ENCODE data around the gene DFFA.
A peak's percentile ranks its signal among the peaks of the same experiment; 100 is the strongest.
"Not testable (repeated sequence)": the region's sequence is repeated elsewhere in the genome, so short reads cannot be mapped to it uniquely, and the experiment has no call there.

DFFA gene

GRCh38 chr1:10504249-10504648, 31.9 kb upstream of the DFFA start:
- DNase-seq (ENCODE audit: low spot score), result no peak

DNA sequence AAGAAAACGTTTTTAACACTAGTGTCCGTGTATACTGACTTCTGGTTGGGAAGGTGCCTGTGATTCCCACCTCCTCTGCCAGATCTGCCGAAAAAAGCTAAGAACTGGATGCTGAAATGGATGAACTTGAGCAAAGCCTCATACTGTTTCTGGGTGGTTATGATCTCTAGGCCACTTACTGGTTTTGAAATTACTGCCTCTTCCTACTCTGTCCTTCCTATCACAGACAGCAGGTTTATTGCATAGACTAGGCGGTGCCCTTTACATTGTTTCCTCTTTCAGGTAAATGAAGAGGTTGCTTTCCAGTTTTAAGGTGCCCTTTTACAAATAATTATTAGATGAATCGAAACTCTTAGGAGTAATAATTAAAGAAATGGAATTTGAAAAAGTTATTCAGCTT, 29.9 kb upstream of the DFFA start:
- no peak for DNase-seq (ENCODE audit: low spot score)

- DNase-seq (ENCODE audit: low spot score), result no peak
These were observed 25.9 kb upstream of the DFFA start for GRCh38 chr1:10498231-10498630.

- DNase-seq (ENCODE audit: low spot score), result no peak
These were observed 24.8 kb upstream of the DFFA start for GRCh38 chr1:10497109-10497508.

DNA sequence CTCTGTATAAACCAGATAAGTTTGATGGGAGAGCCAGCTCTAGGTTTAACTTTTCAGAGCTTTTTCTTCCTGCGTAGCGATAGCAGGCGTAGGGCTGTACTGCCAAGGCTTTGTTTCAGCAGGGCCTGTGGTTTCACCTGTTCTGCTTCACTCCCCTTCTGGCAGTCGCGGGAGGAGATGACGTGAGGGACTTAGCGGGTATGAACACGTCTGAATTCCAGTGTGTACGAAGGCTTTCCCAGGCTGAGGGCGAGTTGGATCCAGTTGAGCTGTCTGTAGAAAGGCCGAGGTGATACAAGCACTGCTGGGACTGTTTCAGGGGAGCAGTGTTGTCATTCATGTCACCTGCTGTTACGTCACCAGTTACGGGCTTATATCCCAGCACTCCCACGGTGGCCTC, 23.6 kb upstream of the DFFA start:
- DNase-seq (ENCODE audit: low spot score), result no peak

GRCh38 chr1:10495475-10495817, 23.1 kb upstream of the DFFA start:
- DNase-seq (ENCODE audit: low spot score), result no peak

- DNase-seq (ENCODE audit: low spot score), result peak; percentile 75
These were observed 22.6 kb upstream of the DFFA start for GRCh38 chr1:10494754-10495474.

DNA sequence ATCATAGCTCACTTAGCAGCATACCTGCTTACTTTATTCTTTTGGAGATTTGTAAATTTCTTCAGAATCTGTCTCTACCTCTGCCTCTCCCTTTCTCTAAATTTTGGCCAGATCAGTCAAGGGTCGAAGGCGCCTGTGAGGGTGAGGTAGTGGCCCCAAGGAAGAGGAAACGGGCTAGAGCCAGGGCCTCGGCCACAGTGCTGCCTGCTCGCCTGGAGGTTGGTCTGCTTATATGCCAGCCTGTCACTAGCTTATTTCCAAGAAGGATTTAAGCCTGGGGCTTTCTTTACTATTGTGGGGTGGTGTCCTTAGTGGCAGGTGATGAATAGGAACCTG, 22.1 kb upstream of the DFFA start:
- no peak for DNase-seq (ENCODE audit: low spot score)

- no peak for DNase-seq (ENCODE audit: low spot score)
These were observed 18.1 kb upstream of the DFFA start for GRCh38 chr1:10490286-10490970.

DNA sequence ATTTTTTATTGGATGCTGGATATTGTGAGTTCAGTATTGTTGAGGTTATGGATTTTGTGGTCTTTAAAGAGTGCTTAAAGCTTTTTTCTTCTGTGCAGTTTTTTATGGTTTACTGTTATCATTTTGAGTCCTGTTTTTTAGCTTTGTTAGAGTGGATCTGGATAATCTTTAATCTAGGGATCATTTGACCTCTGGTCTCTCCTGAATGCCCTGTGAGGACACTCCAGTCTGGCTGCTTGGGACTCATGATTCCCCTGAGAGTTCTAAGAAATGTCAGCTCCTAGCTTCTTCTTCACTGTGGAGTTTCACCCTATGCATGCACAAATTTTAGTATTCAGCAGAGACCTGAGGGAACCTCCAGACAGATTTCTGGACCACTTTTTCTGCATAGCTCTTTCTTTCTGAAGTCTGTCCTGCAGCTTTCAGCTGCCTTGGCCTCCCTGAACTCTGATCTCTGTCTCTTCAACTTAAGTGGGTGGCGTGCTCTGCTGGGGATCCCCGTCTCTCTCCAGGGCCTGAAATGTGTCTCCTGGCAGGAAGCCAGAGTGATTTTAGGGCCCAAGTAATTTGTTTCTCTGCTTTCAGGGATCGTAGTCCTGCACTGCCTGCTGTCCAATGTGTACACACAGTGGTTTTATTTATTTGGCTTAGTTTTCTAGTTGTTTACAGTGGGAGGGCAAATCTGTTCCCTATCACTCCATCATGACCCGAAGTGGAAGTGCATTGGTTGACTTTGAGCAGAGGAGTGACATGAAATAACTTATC, 17.1 kb upstream of the DFFA start:
- DNase-seq (ENCODE audit: low spot score), result no peak

DNA sequence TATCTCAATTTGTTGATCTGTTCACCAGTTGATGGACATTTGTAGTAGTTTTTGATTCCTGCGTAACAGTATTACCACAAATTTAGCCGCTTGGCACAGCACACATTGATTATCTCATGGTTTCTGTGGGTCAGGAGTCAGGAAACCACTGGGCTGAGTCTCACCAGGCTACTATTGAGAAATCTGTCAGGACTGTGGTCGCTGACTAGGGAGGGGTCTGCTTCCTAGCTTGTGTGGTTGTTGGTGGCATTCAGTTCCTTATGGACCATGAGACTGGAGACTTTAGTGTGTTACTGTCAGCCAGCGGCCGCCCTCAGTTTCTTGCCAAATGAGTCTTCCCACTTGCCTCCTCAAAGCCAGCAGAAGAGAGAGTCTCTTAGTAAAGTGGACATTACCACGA, 12.2 kb upstream of the DFFA start:
- DNase-seq (ENCODE audit: low spot score), result no peak

GRCh38 chr1:10480614-10481013, 8.3 kb upstream of the DFFA start:
- DNase-seq (ENCODE audit: low spot score), result no peak

DNA sequence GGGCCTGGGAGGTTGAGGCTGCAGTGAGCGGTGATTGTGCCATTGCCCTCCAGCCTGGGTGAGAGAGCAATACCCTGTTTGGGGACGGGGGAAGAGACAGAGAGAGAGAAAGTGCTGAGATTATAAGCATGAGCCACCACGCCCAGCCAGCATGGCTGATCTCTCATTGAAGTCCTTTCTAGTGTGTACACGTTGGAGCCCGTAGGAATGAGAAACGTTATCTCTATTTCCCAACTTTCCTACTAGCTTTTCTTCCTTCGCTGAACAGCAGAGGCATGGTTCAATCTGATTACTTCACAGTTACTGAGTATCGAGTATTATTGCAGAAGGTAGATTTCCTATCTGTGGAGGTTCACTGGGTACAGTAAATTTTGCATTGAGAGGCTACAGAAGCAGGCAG, 7.0 kb upstream of the DFFA start:
- no peak for DNase-seq (ENCODE audit: low spot score)

GRCh38 chr1:10475510-10475909, 3.2 kb upstream of the DFFA start:
- no peak for DNase-seq (ENCODE audit: low spot score)

GRCh38 chr1:10474613-10475507, 2.5 kb upstream of the DFFA start, which contains the start of gene PEX14:
PEX14 (plus strand) TSS chr1:10474950; CDS start chr1:10474967, 17 bp downstream.
- DNase-seq (ENCODE audit: low spot score), result peak; percentile 94

DNA sequence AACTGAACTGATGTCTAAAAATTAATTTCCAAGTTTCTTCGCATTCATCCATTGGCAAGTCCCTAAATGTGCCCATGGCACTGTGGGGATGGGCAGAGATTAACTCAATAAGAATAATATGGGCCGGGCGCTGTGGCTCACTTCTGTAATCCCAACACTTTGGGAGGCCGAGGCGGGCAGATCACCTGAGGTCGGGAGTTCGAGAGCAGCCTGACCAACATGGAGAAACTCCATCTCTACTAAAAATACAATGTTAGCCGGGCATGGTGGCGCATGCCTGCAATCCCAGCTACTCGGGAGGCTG, 1.9 kb upstream of the DFFA start:
- DNase-seq (ENCODE audit: low spot score), result not testable (repeated sequence)

- DNase-seq (ENCODE audit: low spot score), result no peak
These were observed 926 bp upstream of the DFFA start for GRCh38 chr1:10473145-10473765.

DNA sequence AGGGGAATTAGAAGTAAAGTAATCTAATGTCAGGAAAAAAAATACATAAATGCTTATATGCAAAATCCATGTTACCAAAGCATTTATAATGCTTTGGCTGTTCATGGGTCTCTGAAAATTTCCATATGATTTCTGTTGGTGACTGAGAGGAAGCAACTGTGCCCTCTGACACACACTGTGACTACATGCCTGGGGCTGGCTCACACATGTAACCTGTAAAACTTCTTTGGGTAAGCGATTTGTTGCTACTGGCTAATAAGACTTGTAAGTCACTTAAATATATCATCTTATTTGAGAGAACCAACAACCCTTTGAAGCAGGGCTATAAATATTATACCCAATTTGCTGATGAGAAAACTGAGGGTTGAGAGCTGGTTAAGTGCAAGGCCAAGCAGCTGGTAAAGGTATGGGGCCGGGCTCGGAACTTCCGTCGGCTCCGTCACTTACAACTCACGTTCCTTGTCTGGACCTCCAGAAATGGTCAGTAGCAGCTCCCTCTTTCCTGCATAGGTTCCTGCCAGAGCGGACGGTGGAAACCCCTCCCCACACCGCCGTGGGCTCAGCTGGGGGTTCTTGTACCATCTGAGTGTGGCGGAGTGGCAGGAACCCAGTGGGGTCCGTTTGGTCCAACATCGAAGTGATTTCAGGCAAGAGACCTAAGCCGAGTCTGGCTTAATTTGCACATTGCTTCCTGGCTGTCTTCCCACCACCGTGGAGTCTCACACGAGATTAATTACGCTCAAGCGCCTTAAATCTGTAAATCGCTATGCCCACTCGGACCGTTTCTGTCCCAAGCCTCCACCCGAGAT, 714 bp downstream of the DFFA start:
- DNase-seq (ENCODE audit: low spot score), result peak; percentile 34

GRCh38 chr1:10470043-10470442, 2.3 kb downstream of the DFFA start:
- DNase-seq (ENCODE audit: low spot score), result no peak

- no peak for DNase-seq (ENCODE audit: low spot score)
These were observed 5.3 kb downstream of the DFFA start for GRCh38 chr1:10467078-10467477.

- peak; percentile 66 for DNase-seq (ENCODE audit: low spot score)
These were observed 13.1 kb downstream of the DFFA start for GRCh38 chr1:10459184-10459583.
